K562 (cell line): ENCODE measurements around the gene FOXP3. TPM values are rescaled to one million over a fixed set of nuclear protein-coding genes. Genes with fewer than 3 reads are reported as not detected.

Experiments
- CREB1 ChIP-seq, 2 experiments: sonication (generic) in 1 of 2; formaldehyde crosslinking in 1 of 2; IDR thresholded peaks; 2 replicates each; pipeline versions ENCODE4 v1.6.1 to v1.8.0; 2012 to 2022; ENCODE audit warnings: inconsistent platforms in 1 of 2, mild to moderate bottlenecking in 1 of 2, missing genetic modification reagents in 1 of 2, moderate library complexity in 1 of 2
- KAT2B ChIP-seq: IDR thresholded peaks from one replicate; pipeline ENCODE4 v1.6.1; 2012; ENCODE audit warnings: low read depth, mild to moderate bottlenecking, control low read depth, inconsistent platforms, low read length, moderate library complexity
- KLF13 ChIP-seq: fragments of 450-650 bp; IDR thresholded peaks from 2 replicates; pipeline ENCODE4 v1.6.1; 2016; ENCODE audit warnings: missing genetic modification characterization, low read depth, mild to moderate bottlenecking, missing compliant biosample characterization, moderate library complexity, borderline replicate concordance
- KLF16 ChIP-seq: IDR thresholded peaks from 2 replicates; pipeline ENCODE4 v1.6.1; 2016; ENCODE audit warnings: antibody characterized with exemption
- SMARCA4 ChIP-seq: fragments of 450-650 bp; IDR thresholded peaks from 2 replicates; pipeline ENCODE4 v1.6.1; 2016
- TEAD4 ChIP-seq, 2 experiments: sonication (generic) in 1 of 2; formaldehyde crosslinking in 1 of 2; IDR thresholded peaks; 2 replicates each; pipeline versions ENCODE4 v1.6.1 to v1.8.0; 2012 to 2022; ENCODE audit warnings: borderline replicate concordance in 1 of 2, inconsistent platforms in 1 of 2, low read length in 1 of 2, mild to moderate bottlenecking in 1 of 2, missing genetic modification reagents in 1 of 2
- polyA plus RNA-seq, 8 experiments: library from polyadenylated mRNA; depleted of rRNA in 4 of 8; stranded (reverse) in 5 of 8; unstranded in 3 of 8; fragments of >200 nt; fragmentation: Nextera tagmentation in 2 of 8; fragmentation: Illumina TruSeq in 1 of 8; extraction: Ambion mirVana in 2 of 8; extraction: Trizol in 1 of 8; gene quantifications; 2 replicates each; pipeline versions ENCODE4 v1.2.1 to v1.2.3, GENCODE V29; 2011 to 2014; ENCODE audit warnings: inconsistent platforms in 1 of 8, missing spikeins in 1 of 8
- total RNA-seq, 7 experiments: library from RNA; depleted of rRNA in 6 of 7; stranded (reverse); fragments of >200 nt in 6 of 7; fragmentation: Illumina TruSeq in 2 of 7; extraction: Trizol in 2 of 7; gene quantifications; 2 replicates each; pipeline versions ENCODE4 v1.2.1 to v1.2.3, GENCODE V29; 2011 to 2021; ENCODE audit warnings: low replicate concordance in 1 of 7
- TF ChIP-seq, protein P1 (sequence below), 2 experiments: fragments of 450-650 bp in 1 of 2; sonication (generic) in 1 of 2; formaldehyde crosslinking in 1 of 2; IDR thresholded peaks; 2 replicates each; pipeline versions ENCODE4 v1.7.1 to v1.9.0; 2016 to 2022; ENCODE audit warnings: inconsistent platforms in 1 of 2, mild to moderate bottlenecking in 1 of 2, missing genetic modification reagents in 1 of 2
- TF ChIP-seq, protein P2 (sequence below), 2 experiments: fragments of 450-650 bp in 1 of 2; sonication (generic) in 1 of 2; formaldehyde crosslinking; conservative IDR thresholded peaks; 2 replicates each; pipeline versions ENCODE4 v1.4.0 to v1.8.1; 2020 to 2022; ENCODE audit warnings: mild to moderate bottlenecking in 1 of 2, missing genetic modification reagents in 1 of 2
- TF ChIP-seq, protein P3 (sequence below): sonication (generic); formaldehyde crosslinking; IDR thresholded peaks from 2 replicates; pipeline ENCODE4 v1.8.0; 2023; ENCODE audit warnings: missing genetic modification reagents, mild to moderate bottlenecking, borderline replicate concordance

Gene FOXP3
- total and polyA plus RNA-seq, 9 of the 15 experiments (the other 6 are each of a cell fraction or from before 2014, with no cell fraction given), result 0.04 to 0.24 (median 0.07) TPM; not detected in 4

DNA sequence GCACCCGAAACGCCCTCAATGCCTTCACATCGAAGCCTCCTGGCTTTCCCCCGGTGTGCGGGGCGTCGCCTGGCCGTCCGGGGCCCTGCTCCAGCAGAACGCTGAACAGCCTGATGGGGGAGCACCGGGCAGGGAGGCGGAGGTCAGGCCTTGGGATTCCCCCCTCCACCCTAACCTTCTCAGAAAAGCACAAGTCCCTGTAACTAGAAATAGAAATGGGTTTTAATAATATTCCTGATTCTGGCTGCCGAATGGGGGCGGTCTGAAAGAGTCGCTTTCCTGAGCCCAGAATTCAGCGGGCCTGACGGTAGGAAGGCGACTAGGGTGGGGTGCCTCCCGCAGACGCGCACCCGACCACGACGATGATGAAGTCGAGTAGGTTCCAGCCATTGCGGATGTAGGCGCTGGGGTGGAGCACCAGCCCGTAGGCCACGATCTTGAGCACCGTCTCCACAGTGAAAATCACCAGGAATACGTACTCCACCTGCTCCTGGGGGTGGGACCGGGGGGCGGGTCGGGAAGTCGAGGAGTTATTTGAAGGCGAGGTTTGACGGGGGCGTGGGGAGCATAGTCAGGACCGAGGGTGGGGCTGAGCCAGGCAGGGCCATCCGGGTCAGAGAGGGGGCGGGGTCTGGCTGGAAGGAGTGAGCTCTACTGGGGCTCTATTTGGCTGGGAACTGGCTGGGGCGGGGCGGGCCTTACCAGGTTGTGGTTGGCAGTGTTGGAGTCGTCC lies 33.8 kb downstream of the FOXP3 start (continued):
- TF ChIP-seq, protein P1, sequence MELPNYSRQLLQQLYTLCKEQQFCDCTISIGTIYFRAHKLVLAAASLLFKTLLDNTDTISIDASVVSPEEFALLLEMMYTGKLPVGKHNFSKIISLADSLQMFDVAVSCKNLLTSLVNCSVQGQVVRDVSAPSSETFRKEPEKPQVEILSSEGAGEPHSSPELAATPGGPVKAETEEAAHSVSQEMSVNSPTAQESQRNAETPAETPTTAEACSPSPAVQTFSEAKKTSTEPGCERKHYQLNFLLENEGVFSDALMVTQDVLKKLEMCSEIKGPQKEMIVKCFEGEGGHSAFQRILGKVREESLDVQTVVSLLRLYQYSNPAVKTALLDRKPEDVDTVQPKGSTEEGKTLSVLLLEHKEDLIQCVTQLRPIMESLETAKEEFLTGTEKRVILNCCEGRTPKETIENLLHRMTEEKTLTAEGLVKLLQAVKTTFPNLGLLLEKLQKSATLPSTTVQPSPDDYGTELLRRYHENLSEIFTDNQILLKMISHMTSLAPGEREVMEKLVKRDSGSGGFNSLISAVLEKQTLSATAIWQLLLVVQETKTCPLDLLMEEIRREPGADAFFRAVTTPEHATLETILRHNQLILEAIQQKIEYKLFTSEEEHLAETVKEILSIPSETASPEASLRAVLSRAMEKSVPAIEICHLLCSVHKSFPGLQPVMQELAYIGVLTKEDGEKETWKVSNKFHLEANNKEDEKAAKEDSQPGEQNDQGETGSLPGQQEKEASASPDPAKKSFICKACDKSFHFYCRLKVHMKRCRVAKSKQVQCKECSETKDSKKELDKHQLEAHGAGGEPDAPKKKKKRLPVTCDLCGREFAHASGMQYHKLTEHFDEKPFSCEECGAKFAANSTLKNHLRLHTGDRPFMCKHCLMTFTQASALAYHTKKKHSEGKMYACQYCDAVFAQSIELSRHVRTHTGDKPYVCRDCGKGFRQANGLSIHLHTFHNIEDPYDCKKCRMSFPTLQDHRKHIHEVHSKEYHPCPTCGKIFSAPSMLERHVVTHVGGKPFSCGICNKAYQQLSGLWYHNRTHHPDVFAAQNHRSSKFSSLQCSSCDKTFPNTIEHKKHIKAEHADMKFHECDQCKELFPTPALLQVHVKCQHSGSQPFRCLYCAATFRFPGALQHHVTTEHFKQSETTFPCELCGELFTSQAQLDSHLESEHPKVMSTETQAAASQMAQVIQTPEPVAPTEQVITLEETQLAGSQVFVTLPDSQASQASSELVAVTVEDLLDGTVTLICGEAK (IDR thresholded peaks at IDR 0.05), result no peak
- TF ChIP-seq, protein P1 (CRISPR knock-in tag; IDR thresholded peaks at IDR 0.05), result no peak
- no peak for TF ChIP-seq CREB1 (IDR thresholded peaks at IDR 0.05)
- peak; percentile 24; the same call in 1 of the 2 replicates for TF ChIP-seq CREB1 (CRISPR knock-in tag; IDR thresholded peaks at IDR 0.05)
- TF ChIP-seq KLF13, result no peak
- TF ChIP-seq, protein P2, sequence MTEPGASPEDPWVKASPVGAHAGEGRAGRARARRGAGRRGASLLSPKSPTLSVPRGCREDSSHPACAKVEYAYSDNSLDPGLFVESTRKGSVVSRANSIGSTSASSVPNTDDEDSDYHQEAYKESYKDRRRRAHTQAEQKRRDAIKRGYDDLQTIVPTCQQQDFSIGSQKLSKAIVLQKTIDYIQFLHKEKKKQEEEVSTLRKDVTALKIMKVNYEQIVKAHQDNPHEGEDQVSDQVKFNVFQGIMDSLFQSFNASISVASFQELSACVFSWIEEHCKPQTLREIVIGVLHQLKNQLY (CRISPR knock-in tag; conservative IDR thresholded peaks at IDR 0.05), result no peak
- TF ChIP-seq KAT2B, result no peak
- no peak for TF ChIP-seq TEAD4 (IDR thresholded peaks at IDR 0.05; ENCODE audit: low read length)
- no peak for TF ChIP-seq TEAD4 (CRISPR knock-in tag; IDR thresholded peaks at IDR 0.05; ENCODE audit: borderline replicate concordance)
- no peak for TF ChIP-seq KLF16
- no peak for TF ChIP-seq SMARCA4
- TF ChIP-seq, protein P3, sequence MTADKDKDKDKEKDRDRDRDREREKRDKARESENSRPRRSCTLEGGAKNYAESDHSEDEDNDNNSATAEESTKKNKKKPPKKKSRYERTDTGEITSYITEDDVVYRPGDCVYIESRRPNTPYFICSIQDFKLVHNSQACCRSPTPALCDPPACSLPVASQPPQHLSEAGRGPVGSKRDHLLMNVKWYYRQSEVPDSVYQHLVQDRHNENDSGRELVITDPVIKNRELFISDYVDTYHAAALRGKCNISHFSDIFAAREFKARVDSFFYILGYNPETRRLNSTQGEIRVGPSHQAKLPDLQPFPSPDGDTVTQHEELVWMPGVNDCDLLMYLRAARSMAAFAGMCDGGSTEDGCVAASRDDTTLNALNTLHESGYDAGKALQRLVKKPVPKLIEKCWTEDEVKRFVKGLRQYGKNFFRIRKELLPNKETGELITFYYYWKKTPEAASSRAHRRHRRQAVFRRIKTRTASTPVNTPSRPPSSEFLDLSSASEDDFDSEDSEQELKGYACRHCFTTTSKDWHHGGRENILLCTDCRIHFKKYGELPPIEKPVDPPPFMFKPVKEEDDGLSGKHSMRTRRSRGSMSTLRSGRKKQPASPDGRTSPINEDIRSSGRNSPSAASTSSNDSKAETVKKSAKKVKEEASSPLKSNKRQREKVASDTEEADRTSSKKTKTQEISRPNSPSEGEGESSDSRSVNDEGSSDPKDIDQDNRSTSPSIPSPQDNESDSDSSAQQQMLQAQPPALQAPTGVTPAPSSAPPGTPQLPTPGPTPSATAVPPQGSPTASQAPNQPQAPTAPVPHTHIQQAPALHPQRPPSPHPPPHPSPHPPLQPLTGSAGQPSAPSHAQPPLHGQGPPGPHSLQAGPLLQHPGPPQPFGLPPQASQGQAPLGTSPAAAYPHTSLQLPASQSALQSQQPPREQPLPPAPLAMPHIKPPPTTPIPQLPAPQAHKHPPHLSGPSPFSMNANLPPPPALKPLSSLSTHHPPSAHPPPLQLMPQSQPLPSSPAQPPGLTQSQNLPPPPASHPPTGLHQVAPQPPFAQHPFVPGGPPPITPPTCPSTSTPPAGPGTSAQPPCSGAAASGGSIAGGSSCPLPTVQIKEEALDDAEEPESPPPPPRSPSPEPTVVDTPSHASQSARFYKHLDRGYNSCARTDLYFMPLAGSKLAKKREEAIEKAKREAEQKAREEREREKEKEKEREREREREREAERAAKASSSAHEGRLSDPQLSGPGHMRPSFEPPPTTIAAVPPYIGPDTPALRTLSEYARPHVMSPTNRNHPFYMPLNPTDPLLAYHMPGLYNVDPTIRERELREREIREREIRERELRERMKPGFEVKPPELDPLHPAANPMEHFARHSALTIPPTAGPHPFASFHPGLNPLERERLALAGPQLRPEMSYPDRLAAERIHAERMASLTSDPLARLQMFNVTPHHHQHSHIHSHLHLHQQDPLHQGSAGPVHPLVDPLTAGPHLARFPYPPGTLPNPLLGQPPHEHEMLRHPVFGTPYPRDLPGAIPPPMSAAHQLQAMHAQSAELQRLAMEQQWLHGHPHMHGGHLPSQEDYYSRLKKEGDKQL (CRISPR knock-in tag), result no peak
